Activated T-cell treated with anti-CD3 and anti-CD28 coated beads, Interleukin-2, amount 50 U/mL, for 48 hours (primary cell): ENCODE data around the gene GMPR.

Experiments
- DNase-seq, 2 experiments: peaks; one replicate each; pipeline ENCODE4 v3.0.0-alpha.2; 2020

Gene GMPR

GRCh38 chr6:16306334-16306733, 67.9 kb downstream of the GMPR start:
- DNase-seq, result no peak

- DNase-seq, result no peak
These were observed 73.4 kb downstream of the GMPR start for GRCh38 chr6:16311763-16312162.

DNA sequence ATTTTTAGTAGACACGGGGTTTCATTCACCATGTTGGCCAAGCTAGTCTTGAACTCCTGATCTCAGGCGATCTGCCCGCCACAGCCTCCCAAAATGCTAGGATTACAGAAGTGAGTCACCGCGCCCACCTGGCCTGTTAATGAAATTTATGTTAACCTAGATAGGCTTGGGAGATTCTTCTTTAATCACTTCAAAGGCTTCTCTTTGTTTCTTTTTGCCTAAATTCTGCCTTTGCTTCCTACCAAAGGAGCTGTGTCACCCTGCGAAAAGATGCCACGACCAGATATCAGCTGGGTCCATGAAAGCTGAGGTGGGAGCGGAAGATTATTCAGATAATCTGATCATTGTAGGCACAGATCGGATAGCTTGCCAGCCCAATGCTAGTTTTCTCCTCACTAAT, 75.3 kb downstream of the GMPR start:
- no peak for DNase-seq

DNA sequence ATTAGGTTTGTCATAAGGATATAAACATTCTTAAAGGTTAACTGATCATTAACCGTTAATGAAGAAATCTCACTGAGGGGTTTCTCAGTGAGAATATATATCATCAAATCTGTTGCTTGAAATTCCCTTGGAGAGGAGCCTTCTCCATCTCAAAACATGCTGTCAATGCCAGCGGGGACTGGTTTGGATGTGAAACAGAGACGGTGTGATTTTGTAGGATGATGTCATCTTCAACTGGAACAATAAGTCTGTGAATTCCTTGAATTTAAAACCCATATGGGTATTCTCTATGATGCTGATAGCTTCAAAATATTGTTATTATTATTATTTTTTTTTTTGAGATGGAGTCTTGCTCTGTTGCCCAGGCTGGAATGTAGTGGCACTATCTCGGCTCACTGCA, 75.9 kb downstream of the GMPR start:
- no peak for DNase-seq

DNA sequence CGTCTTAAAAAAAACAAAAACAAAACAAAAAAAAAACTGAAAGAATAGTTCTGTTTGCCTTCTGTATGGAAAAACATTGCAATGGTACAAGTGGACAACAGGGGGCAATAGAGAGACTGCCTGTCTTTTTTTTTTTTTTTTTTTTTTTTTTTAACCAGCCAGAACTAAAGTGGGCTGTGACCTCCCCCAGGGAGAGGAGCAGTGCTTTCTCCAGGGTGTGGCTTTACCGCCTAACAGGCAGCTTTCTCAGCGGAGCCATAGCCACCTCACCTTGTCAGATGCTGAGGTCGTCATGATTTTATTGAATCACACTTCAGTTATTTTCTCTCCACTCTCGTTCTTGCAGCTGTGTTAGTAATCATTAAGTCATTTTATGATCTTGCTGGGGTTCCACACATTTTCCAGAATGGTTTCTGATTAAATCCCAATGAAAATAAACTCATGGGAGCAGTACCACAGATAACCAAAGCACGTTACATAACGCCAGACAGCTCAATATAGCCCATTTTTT, 78.4 kb downstream of the GMPR start:
- peak; percentile 36 to 49 for DNase-seq

DNA sequence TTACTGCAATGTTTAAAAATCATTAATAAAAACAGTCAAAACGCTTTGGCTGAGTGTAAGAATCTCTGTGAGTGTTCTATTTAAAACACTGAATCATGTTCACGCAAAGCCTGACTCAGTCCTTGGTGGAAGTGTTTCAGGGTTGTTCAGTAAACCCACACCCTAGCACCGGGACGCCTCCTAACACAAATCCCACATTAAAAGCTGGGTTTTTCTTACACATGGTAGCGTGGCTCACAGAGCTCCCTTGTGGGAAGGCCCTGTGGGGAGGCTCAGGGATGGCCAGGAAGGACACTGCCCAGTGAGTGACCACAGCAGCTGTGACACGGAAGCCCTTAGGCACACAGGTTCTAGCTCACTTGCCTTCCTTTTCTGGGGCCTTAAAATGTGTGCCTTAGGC, 80.2 kb downstream of the GMPR start:
- peak; percentile 60 to 67 for DNase-seq

- no peak for DNase-seq
These were observed 80.8 kb downstream of the GMPR start for GRCh38 chr6:16318953-16319720.

GRCh38 chr6:16319813-16320532, 81.6 kb downstream of the GMPR start:
- DNase-seq, result peak; percentile 77 to 78

DNA sequence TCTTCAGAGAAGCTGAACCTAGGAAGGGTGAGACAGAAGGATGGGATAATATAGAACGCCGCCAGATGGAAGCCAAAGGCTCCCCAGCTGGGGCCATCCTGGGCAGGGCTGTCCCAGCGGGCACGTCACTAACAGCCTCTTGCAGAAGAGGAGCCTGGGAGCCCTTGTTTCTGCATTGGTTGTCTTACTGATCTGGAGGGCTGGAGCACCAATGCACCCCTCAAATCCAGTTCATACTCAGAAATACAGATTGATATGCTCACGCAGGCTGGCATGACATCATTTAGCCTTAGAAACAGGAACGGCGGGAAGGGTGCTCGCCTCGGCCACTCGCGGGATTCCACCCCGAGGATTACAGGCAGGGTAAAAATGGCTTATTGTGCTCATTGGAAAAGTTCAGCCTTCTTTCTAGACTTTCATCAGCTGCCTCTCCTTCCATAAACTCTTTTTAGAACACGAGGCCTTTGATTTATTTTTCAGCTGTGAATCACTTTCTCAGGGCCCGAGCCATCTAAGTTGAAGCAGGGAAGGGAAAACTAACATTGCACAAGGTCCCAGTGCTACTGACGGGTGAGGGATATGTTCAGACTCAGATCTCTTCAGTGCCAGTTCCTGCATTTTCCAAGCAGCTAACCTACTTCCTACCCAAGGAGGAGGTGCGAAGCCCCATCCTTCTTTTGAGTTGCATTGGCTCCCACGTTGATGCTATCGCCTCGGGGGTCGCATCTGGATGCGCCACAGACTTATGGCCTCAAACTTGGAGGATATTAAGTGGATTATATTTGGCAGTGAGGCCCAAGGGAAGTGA, 82.3 kb downstream of the GMPR start:
- DNase-seq, result no peak

DNA sequence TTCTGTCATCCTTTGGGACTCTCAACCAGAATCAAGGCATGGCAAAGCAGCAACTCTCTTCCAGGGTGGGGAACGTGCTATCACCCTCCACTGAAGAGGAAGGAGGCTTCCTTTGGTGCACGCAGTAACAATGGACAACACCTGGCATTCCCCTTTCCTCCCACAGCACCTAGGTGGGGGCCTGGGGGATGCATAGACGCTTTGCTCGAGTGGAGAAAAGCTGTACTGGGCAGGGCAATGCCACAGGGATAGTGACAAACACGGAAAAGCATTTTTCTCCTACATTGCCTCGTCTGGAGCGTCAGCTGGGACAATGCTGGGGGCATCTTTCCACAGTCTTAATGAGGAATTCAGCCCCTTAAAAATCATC, 82.9 kb downstream of the GMPR start:
- DNase-seq, result no peak

GRCh38 chr6:16321826-16322225, 83.4 kb downstream of the GMPR start:
- no peak for DNase-seq

DNA sequence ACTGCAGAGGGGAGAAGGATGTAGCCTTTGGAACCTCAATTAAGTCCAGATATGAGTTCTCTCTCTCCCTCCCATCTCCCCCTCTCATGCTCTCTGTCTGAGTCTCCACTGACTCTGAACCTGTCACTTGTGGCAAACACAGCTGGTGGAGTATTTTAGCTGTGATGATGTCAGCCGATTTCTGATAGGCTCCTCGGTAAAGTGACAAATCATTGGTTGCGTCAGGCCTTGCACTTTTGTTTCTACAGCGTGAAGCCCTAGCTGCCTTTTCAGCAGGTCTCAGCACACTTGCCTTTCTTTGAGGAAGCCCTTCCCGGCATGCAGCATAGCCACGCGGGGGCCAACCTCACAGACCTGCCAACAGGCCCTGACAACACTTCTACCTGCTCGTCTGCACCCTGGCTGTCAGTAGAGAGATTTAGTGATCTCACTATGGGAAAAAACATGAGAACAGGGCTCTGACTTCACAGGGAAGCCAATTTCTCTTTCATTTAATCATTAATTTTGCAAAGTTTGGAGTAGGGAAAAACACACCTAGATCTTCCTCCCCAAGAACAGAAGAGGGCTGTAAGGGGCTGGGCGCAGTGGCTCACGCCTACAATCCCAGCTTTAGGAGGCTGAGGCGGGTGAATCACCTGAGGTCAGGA, 84.4 kb downstream of the GMPR start:
- peak; percentile 80 to 83 for DNase-seq

DNA sequence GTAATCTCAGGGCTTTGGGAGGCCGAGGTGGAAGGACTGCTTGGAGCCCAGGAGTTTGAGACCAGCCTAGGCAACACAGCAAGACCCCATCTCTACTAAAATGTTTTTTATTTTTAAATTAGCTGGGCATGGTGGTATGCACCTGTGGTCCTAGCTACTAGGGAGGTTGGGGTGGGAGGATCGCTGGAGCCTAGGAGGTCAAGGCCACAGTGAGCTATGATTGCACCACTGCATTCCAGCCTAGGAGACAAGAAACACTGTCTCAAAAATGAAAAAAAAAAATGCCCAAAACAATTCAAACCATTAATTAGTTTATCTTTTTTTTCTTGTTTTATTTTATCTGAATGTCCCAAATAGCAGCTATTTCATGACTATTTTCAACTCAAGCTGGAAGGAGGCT, 85.8 kb downstream of the GMPR start:
- no peak for DNase-seq

DNA sequence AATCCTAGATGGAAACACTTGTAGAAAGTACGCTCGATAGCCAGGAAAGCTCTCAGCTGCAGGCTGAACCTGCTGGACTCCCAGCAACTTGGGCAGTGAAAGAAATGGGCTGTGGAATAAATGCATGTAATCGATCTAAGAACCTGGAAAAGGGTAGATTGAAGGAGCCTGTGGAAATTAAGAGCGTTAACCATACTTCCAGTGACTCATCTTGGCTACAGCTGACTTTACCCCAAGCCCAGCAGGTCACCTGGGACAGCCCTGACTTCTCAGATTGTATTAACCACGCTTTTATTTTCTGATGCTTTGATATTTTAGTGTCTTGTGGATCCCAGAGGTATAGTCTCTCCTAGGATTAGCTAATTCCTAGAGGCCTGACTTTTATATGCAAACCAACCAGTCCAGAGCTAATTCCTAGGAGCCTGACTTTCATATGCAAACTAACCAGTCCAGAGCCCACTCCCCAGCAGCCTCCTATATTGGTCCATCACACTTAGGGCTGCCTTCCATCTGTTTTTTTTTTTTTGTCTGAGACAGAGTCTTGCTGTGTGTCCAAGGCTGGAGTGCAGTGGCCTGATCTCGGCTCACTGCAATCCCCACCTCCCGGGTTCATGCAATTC, 86.3 kb downstream of the GMPR start:
- DNase-seq, result no peak

DNA sequence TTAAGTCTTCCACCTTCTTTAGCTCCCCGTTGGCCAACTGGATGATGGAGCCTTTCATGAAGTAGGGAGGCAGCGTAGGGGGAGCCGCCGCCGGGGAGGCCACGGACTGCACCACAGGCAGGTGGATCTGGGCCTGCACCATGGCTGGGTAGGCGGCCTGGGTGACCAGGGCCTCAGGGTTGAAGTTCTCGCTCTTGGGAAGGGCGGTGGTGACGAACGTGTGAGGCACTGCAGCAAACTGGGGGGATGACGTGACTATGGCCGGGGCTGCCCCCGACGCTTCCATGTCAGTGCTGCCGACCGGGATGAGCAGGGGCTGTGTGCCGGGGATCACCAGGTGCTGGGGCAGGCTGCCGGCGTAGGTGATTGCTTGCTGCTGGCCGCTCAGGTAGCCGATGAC, 88.1 kb downstream of the GMPR start:
- DNase-seq, result no peak

DNA sequence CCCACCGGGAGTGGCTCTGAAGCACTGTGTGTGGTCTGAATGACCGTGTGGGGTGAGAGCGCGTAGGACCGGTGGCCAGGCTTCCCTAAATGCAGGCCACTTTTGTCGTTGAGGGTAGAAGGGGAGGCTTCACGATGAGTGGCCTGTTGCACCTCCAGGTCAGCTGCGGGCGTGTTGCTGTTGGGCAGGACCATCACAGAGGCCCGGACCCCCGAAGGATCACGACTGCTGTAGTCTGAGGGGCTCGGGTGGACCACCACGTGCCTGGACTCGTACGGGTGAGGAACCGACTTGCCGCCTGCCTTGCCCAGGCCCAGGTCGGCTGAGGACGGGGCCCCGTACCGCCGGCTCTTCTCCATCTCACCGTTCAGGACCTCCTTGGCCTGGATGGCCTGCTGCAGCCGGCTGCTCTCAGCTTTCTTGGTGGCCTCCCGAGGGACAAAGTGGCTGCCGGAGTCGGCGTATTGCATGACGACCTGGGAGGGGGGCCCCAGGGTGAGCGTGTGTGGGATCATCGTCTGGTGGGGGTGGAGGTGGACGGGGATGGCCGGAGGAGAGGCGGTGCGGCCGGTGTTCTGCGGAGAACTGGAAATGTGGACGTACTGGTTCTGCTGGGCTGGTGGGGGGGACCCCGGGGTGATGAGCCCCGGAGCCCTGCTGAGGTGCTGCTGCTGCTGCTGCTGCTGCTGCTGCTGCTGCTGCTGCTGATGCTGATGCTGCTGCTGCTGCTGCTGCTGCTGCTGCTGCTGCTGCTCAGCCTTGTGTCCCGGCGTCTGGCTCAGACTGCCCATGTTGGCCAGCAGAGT, 88.8 kb downstream of the GMPR start:
- no peak for DNase-seq

DNA sequence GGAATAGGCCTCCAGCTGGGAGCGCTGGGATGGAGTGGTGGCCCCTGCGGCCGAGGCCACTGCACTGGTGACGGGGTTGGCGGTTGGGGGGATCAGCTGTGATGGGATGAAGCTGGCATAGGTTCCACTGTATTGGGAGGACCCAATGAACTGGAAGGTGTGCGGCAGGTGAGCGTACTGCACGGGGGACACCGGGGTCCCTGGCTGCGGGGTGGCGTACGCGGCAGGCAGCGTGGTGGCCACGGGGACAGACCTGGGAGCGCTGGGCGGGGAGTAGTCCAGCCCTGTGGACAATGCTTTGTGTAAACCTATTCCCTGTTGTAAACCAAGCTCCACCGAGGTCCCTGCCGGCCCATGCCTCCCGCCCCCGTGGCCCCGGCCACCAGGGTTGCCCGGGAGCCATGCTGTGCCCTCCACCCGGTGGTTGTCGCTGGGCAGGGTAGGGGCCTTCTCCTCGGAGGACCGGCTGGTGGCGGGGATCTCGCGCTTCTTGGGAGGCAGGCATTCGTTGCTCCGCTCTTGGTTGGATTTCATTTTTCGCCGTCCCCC, 89.5 kb downstream of the GMPR start:
- DNase-seq, result no peak

- DNase-seq, result no peak
These were observed 90.8 kb downstream of the GMPR start for GRCh38 chr6:16329233-16329632.

GRCh38 chr6:16331384-16332174, 93.2 kb downstream of the GMPR start:
- peak; percentile 54 to 71 for DNase-seq

DNA sequence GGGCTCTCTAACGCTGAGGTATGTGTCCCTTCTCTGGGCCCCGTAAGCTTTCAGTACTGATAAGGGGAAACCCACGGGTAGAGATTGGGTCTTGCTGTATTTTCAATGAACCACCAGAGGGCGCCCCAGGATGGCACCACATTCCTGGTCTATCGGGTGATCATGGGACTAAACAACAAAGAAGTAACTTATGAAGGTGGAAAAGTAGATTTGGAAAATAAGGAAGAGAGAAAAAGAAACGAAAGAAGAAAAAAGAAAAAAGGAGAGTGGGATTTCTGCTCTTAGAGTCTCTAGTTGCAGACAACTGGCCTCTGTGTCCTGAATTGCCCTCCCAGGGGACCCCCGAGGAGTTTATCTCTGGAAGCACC, 93.8 kb downstream of the GMPR start:
- peak; percentile 88 to 89 for DNase-seq

DNA sequence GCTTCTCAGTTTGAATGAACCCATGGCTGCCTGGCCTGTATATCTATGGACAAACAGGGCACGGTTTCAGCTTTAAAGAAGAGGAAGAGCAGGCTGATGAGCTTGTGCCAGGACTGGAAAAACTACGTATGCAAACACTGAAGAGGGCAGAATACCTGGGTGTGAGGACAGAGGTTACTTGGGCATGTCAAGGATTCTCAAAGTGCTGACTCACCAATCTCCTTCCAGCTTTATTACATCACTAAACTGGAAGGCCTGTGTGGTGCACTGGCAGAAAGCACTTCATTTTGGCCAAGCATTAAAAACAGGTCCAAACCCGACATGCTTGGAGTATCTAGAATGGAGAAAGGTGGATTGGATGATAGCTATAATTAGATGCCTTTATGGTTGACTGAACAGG, 95.2 kb downstream of the GMPR start:
- DNase-seq, result no peak
